ENCODE measurements around the gene RGS6.

DNA sequence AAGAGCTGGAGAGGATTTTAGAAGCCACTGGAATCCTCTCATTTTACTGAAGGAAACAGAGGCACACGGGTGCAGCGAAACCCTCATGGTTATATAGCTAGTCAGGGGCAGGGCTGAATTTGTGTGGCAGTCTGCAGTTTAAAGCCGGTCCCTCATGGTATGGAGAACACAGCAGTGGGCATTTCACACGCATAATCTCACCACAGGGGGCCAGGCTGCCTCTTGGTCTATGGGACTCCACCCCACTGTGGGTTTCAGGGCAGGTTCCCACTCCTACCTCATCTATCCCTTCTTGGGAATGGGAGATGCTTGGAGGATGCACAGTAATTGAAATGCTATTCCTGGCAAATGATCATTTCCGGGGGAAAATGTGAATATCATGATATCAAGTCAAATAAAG lies 400.6 kb downstream of the RGS6 start:
- TF ChIP-seq CTCF (IDR thresholded peaks at IDR 0.05): no peak
- no peak for TF ChIP-seq EP300 (IDR thresholded peaks at IDR 0.05)
- no peak for TF ChIP-seq POLR2AphosphoS5 (IDR thresholded peaks at IDR 0.05)
